Natural killer cell (primary cell): ENCODE data around the gene CTPS1. TPM values are rescaled to one million over a fixed set of nuclear protein-coding genes. Genes with fewer than 3 reads are reported as not detected.
A peak's percentile ranks its signal among the peaks of the same experiment; 100 is the strongest.

Experiments
- ATAC-seq, 3 donors: fragments of 150-1000 bp in 2 of 3; fragments of 200-7000 bp in 1 of 3; cut with Tn5 transposase; 1 replicate in 1 of 3; 2 replicates in 2 of 3; pipeline ENCODE4 v1.10.0; 2021; ENCODE audit warnings: mild to moderate bottlenecking in 2 of 3, moderate library complexity in 2 of 3
- DNase-seq, 2 donors: peaks; one replicate each; pipeline versions ENCODE4 v3.0.0 to v3.0.0-alpha.2; 2013 to 2021; ENCODE audit warnings: mixed read lengths in 1 of 2
- H3K27ac ChIP-seq: one replicate; pipeline ENCODE4 v1.5.1; 2013; ENCODE audit warnings: mild to moderate bottlenecking, low read length
- H3K27me3 ChIP-seq: one replicate; pipeline ENCODE4 v1.6.1; 2013; ENCODE audit warnings: low read length; ENCODE audit not compliant: control insufficient read depth, insufficient read depth
- H3K36me3 ChIP-seq: one replicate; pipeline ENCODE4 v1.6.1; 2013; ENCODE audit warnings: low read length; ENCODE audit not compliant: control insufficient read depth, insufficient read depth
- H3K4me1 ChIP-seq: one replicate; pipeline ENCODE4 v1.6.1; 2013; ENCODE audit warnings: low read length; ENCODE audit not compliant: control insufficient read depth, insufficient read depth
- H3K4me3 ChIP-seq: one replicate; pipeline ENCODE4 v1.5.1; 2013; ENCODE audit warnings: low read length
- H3K9me3 ChIP-seq: one replicate; pipeline ENCODE4 v1.6.1; 2013; ENCODE audit warnings: low read length; ENCODE audit not compliant: control insufficient read depth, insufficient read depth
- H3K27ac Mint-ChIP-seq, 2 donors: one replicate each; pipeline ENCODE4 v1.8.0; 2022; ENCODE audit warnings: mild to moderate bottlenecking in 2 of 2, mixed read lengths in 2 of 2, moderate library complexity in 1 of 2
- H3K27me3 Mint-ChIP-seq, 2 donors: one replicate each; pipeline ENCODE4 v1.8.0; 2022; ENCODE audit warnings: low read depth in 2 of 2, mixed read lengths in 2 of 2
- H3K36me3 Mint-ChIP-seq: one replicate; pipeline ENCODE4 v1.8.0; 2022; ENCODE audit warnings: mixed read lengths
- H3K4me1 Mint-ChIP-seq, 2 donors: one replicate each; pipeline ENCODE4 v1.8.0; 2022; ENCODE audit warnings: mixed read lengths in 2 of 2
- H3K4me3 Mint-ChIP-seq: one replicate; pipeline ENCODE4 v1.8.0; 2022; ENCODE audit warnings: mild to moderate bottlenecking, moderate library complexity, mixed read lengths
- H3K9me3 Mint-ChIP-seq, 2 donors: one replicate each; pipeline ENCODE4 v1.8.0; 2022; ENCODE audit warnings: mixed read lengths in 2 of 2
- WGBS: methylation state at CpG from one replicate; pipeline ENCODE4 v1.1.7; 2013; ENCODE audit warnings: missing lambda C conversion rate; ENCODE audit not compliant: insufficient coverage; 5-methylcytosine and 5-hydroxymethylcytosine counted together
- intact Hi-C: fragments of 100-400 bp; cut with micrococcal nuclease; formaldehyde crosslinking; loops from one replicate; pipeline ENCODE4 v1.14.2; 2022
- total RNA-seq, 4 donors: library from RNA; stranded (reverse); fragments of 120-200 nt in 1 of 4; gene quantifications; one replicate each; pipeline versions ENCODE4 v1.2.3 to v1.2.4, GENCODE V29; 2013 to 2022
- TF ChIP-seq, protein P1 (sequence below): fragments of 200-600 bp; IDR thresholded peaks from one replicate; pipeline ENCODE4 v1.8.0; 2022; ENCODE audit warnings: antibody characterized with exemption

CTPS1 gene
- total RNA-seq, 3 donors from 2014 or later (not counting 1 experiment from before 2014, with no cell fraction given): 90.5 to 128 (median 99.0) TPM

DNA sequence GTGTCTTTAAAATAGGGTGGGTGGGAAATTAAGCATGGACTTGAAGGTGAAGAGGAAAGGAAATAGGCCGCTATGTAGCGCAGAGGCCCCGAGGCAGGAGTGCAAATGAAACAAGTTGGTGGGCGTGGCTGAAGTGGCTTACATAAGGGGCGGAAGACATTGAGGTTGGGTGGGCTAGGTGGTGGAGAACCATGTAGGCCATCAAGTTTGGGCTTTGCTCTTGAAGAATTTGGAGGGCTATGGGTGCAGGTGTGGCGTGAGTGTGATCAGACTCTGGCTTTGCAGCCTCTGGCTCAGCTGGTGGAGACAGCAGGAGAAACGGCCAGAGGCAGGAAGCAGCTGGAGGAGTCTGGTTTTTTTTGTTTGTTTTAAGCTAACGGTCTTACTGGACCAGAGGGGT lies 35.4 kb downstream of the CTPS1 start:
- TF ChIP-seq, protein P1, sequence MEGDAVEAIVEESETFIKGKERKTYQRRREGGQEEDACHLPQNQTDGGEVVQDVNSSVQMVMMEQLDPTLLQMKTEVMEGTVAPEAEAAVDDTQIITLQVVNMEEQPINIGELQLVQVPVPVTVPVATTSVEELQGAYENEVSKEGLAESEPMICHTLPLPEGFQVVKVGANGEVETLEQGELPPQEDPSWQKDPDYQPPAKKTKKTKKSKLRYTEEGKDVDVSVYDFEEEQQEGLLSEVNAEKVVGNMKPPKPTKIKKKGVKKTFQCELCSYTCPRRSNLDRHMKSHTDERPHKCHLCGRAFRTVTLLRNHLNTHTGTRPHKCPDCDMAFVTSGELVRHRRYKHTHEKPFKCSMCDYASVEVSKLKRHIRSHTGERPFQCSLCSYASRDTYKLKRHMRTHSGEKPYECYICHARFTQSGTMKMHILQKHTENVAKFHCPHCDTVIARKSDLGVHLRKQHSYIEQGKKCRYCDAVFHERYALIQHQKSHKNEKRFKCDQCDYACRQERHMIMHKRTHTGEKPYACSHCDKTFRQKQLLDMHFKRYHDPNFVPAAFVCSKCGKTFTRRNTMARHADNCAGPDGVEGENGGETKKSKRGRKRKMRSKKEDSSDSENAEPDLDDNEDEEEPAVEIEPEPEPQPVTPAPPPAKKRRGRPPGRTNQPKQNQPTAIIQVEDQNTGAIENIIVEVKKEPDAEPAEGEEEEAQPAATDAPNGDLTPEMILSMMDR: no peak
- peaks cover 16% of the 10 kb centered on the region for H3K36me3 ChIP-seq
- Mint-ChIP-seq H3K4me3 (no peak overlapping the region), H3K9me3 (no peaks in the 10 kb centered on the region), H3K36me3 (peaks cover 7% of the 10 kb centered on the region), H3K27ac (peak overlapping the region in 1 of 2 donors; percentile 27), H3K4me1 (peaks cover 0 to 20% of the 10 kb centered on the region in 2 donors), H3K27me3 (no peaks in the 10 kb centered on the region)
- no peaks in the 10 kb centered on the region for H3K27me3 ChIP-seq
- no peaks in the 10 kb centered on the region for H3K4me1 ChIP-seq
- intact Hi-C loops: no loop called here
- no peak overlapping the region for H3K27ac ChIP-seq
- H3K4me3 ChIP-seq: no peak overlapping the region
- H3K9me3 ChIP-seq: no peaks in the 10 kb centered on the region
- DNase-seq: no peak
- no peak for ATAC-seq
- WGBS: 47% methylated on average over 8 of the region's 8 CpGs

DNA sequence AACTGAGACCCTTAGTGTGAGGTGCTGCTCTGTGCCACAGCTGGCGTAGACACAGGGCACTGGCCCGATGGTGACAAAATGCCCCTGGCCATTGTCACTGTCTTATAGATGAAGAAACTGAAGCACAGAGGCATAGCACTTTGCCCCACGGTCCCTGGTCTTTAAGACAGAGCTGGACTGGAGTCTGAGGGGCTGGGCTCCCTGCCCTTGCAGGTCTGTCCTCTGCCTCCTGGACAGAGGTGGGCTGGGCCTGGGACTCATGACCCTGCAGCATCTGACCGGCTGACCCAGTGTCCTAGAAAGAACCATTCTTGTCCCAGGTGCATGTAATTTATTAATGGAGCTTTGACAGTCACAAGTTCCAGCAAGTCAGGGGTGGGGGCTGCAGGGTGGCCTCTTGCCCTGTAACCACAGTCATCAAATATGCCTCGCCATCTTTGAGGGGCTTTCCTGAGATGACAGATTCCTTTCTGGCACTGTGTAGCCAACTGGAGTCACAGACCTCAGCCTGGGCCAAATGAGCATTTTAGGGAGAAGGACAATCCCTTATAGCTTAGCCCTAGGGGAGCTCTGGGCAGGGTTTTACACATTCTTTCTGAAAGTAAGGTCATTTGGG lies 35.9 kb downstream of the CTPS1 start:
- no peaks in the 10 kb centered on the region for H3K4me1 ChIP-seq
- Mint-ChIP-seq H3K9me3 (no peaks in the 10 kb centered on the region), H3K36me3 (peaks cover 2% of the 10 kb centered on the region), H3K4me3 (no peak overlapping the region), H3K4me1 (peaks cover 0 to 20% of the 10 kb centered on the region in 2 donors), H3K27me3 (no peaks in the 10 kb centered on the region), H3K27ac (peak overlapping the region in 1 of 2 donors; percentile 27)
- H3K9me3 ChIP-seq: no peaks in the 10 kb centered on the region
- H3K36me3 ChIP-seq: peaks cover 11% of the 10 kb centered on the region
- DNase-seq: no peak
- ATAC-seq: no peak
- intact Hi-C loops: no loop called here
- WGBS: 61% methylated on average over 5 of the region's 5 CpGs
- TF ChIP-seq, protein P1: no peak
- no peak overlapping the region for H3K27ac ChIP-seq
- H3K27me3 ChIP-seq: no peaks in the 10 kb centered on the region
- H3K4me3 ChIP-seq: no peak overlapping the region

DNA sequence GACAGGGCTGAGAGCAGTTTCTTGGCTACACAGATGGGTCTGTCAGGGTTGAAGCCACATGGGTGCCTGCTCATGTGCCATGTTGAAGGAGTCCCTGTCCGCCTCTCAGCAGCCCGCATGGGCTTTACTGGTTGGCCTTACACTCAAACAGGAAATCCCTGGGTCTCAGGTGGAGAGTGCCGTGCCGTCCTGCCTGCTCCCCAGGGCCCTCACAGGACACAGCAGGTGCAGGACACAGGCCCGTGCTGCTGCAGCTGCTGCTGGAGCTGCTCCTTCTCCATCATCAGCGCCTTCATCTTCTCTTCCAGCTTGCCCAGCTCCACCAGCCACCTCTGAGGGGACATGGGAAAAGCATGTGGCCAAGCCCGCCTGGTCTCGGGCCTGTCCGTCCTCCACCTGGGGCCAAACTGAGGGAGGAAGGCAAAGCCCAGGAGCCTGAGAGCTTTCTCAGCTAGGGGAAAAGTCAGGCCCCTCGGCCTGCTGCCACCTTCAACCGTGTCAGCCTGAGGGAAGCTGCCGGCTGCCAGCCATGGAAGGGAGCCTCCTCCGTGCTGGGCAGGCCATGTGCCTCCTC lies 36.5 kb downstream of the CTPS1 start:
- H3K27ac Mint-ChIP-seq: peak overlapping the region; percentile 6 to 7
- H3K27ac ChIP-seq: no peak overlapping the region
- intact Hi-C loops: no loop called here
- DNase-seq (no peak), ATAC-seq (no peak)
- no peaks in the 10 kb centered on the region for H3K9me3 ChIP-seq
- no peak overlapping the region for H3K4me3 ChIP-seq
- WGBS: 78% methylated on average over 13 of the region's 13 CpGs
- H3K36me3 ChIP-seq: peaks cover 5% of the 10 kb centered on the region
- H3K36me3 Mint-ChIP-seq: no peaks in the 10 kb centered on the region
- no peaks in the 10 kb centered on the region for H3K27me3 Mint-ChIP-seq
- TF ChIP-seq, protein P1: no peak
- H3K27me3 ChIP-seq: no peaks in the 10 kb centered on the region
- H3K4me1 Mint-ChIP-seq: peaks cover 0 to 20% of the 10 kb centered on the region in 2 donors
- H3K4me1 ChIP-seq: no peaks in the 10 kb centered on the region
- H3K4me3 Mint-ChIP-seq: no peak overlapping the region
- H3K9me3 Mint-ChIP-seq: no peaks in the 10 kb centered on the region
